ENCODE measurements around the gene C3orf52. TPM values are rescaled to one million over a fixed set of nuclear protein-coding genes. Genes with fewer than 3 reads are reported as not detected.
A peak's percentile ranks its signal among the peaks of the same experiment; 100 is the strongest.

Gene C3orf52
- total and polyA plus RNA-seq, 5 donors from 2014 or later: 0.13 to 0.67 (median 0.44) TPM

GRCh38 chr3:112096176-112096575 lies 10.0 kb downstream of the C3orf52 start:
- H3K4me1 Mint-ChIP-seq: peaks cover 0 to 11% (median 5%) of the 10 kb centered on the region in 4 donors
- no peaks in the 10 kb centered on the region for H3K36me3 ChIP-seq (ENCODE audit: control insufficient read depth, insufficient read depth, low read length)
- peaks cover 0 to 4% (median 0%) of the 10 kb centered on the region in 7 donors for H3K9me3 Mint-ChIP-seq
- no peak overlapping the region for H3K4me3 ChIP-seq (ENCODE audit: low read depth, low read length)
- DNase-seq (no peak), ATAC-seq (ENCODE audit: low read depth in 2 of 2) (no peak)
- H3K9me3 ChIP-seq (ENCODE audit: control insufficient read depth in 2 of 2, low read length in 2 of 2): no peaks in the 10 kb centered on the region
- H3K4me1 ChIP-seq (ENCODE audit: control insufficient read depth, insufficient read depth, low read length, poor library complexity, severe bottlenecking): no peaks in the 10 kb centered on the region
- no peak overlapping the region for H3K27ac ChIP-seq (ENCODE audit: insufficient read depth, low read length, poor library complexity, severe bottlenecking)
- peaks cover 5% of the 10 kb centered on the region for H3K27me3 Mint-ChIP-seq
- H3K4me3 Mint-ChIP-seq: no peak overlapping the region
- H3K27ac Mint-ChIP-seq: no peak overlapping the region
- H3K36me3 Mint-ChIP-seq: no peaks in the 10 kb centered on the region
- H3K27me3 ChIP-seq (ENCODE audit: control insufficient read depth, insufficient read depth, low read length): peaks cover 4% of the 10 kb centered on the region

DNA sequence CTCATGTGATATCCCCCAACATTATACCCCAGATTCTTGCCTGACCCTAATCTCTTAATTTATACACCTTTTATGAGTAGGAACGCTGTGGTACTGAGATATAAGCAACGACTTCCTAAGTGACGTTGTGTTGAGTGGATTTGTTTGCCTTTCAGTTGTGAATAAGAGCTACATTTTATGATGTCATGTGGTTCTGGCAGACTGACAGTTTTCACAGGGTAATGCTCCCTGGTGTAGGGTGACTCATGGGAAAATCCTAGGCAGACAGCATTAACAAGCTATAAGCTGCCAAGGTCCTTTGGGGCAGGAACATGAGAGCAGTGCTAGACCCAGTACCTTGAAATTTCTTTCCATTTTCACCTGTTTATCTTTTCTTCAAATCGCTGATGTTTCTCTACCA lies 11.2 kb downstream of the C3orf52 start:
- Histone ChIP-seq H3K27ac (ENCODE audit: insufficient read depth, low read length, poor library complexity, severe bottlenecking) (no peak overlapping the region), H3K36me3 (ENCODE audit: control insufficient read depth, insufficient read depth, low read length) (no peaks in the 10 kb centered on the region), H3K4me3 (ENCODE audit: low read depth, low read length) (no peak overlapping the region), H3K4me1 (ENCODE audit: control insufficient read depth, insufficient read depth, low read length, poor library complexity, severe bottlenecking) (no peaks in the 10 kb centered on the region), H3K27me3 (ENCODE audit: control insufficient read depth, insufficient read depth, low read length) (peaks cover 4% of the 10 kb centered on the region), H3K9me3 (ENCODE audit: control insufficient read depth in 2 of 2, low read length in 2 of 2) (no peaks in the 10 kb centered on the region)
- peaks cover 5% of the 10 kb centered on the region for H3K27me3 Mint-ChIP-seq
- peaks cover 0 to 8% (median 3%) of the 10 kb centered on the region in 4 donors for H3K4me1 Mint-ChIP-seq
- no peaks in the 10 kb centered on the region for H3K36me3 Mint-ChIP-seq
- H3K27ac Mint-ChIP-seq: no peak overlapping the region
- peaks cover 0 to 4% (median 0%) of the 10 kb centered on the region in 7 donors for H3K9me3 Mint-ChIP-seq
- DNase-seq (no peak), ATAC-seq (ENCODE audit: low read depth in 2 of 2) (peak in 1 of 2 donors; percentile 34)
- no peak overlapping the region for H3K4me3 Mint-ChIP-seq

- Histone ChIP-seq H3K4me1 (ENCODE audit: control insufficient read depth, insufficient read depth, low read length, poor library complexity, severe bottlenecking) (no peaks in the 10 kb centered on the region), H3K4me3 (ENCODE audit: low read depth, low read length) (no peak overlapping the region), H3K9me3 (ENCODE audit: control insufficient read depth in 2 of 2, low read length in 2 of 2) (no peaks in the 10 kb centered on the region), H3K36me3 (ENCODE audit: control insufficient read depth, insufficient read depth, low read length) (no peaks in the 10 kb centered on the region), H3K27me3 (ENCODE audit: control insufficient read depth, insufficient read depth, low read length) (peaks cover 2% of the 10 kb centered on the region), H3K27ac (ENCODE audit: insufficient read depth, low read length, poor library complexity, severe bottlenecking) (no peak overlapping the region)
- Mint-ChIP-seq H3K9me3 (peaks cover 0 to 4% (median 0%) of the 10 kb centered on the region in 7 donors), H3K27me3 (peaks cover 8% of the 10 kb centered on the region), H3K36me3 (no peaks in the 10 kb centered on the region), H3K4me3 (no peak overlapping the region), H3K27ac (no peak overlapping the region), H3K4me1 (no peaks in the 10 kb centered on the region)
- ATAC-seq (ENCODE audit: low read depth in 2 of 2) (no peak), DNase-seq (no peak)
Observed at GRCh38 chr3:112101916-112102315, 15.7 kb downstream of the C3orf52 start.

- peaks cover 0 to 1% (median 0%) of the 10 kb centered on the region in 7 donors for H3K9me3 Mint-ChIP-seq
- no peaks in the 10 kb centered on the region for H3K36me3 Mint-ChIP-seq
- no peaks in the 10 kb centered on the region for H3K4me1 ChIP-seq (ENCODE audit: control insufficient read depth, insufficient read depth, low read length, poor library complexity, severe bottlenecking)
- no peak overlapping the region for H3K27ac Mint-ChIP-seq
- no peak overlapping the region for H3K4me3 Mint-ChIP-seq
- no peaks in the 10 kb centered on the region for H3K27me3 ChIP-seq (ENCODE audit: control insufficient read depth, insufficient read depth, low read length)
- H3K9me3 ChIP-seq (ENCODE audit: control insufficient read depth in 2 of 2, low read length in 2 of 2): no peaks in the 10 kb centered on the region
- ATAC-seq (ENCODE audit: low read depth in 2 of 2) (no peak), DNase-seq (no peak)
- H3K36me3 ChIP-seq (ENCODE audit: control insufficient read depth, insufficient read depth, low read length): no peaks in the 10 kb centered on the region
- H3K4me3 ChIP-seq (ENCODE audit: low read depth, low read length): no peak overlapping the region
- no peak overlapping the region for H3K27ac ChIP-seq (ENCODE audit: insufficient read depth, low read length, poor library complexity, severe bottlenecking)
- no peaks in the 10 kb centered on the region for H3K4me1 Mint-ChIP-seq
- H3K27me3 Mint-ChIP-seq: peaks cover 13% of the 10 kb centered on the region
Observed at GRCh38 chr3:112104774-112105173, 18.6 kb downstream of the C3orf52 start.

- no peak overlapping the region for H3K27ac Mint-ChIP-seq
- Histone ChIP-seq H3K27me3 (ENCODE audit: control insufficient read depth, insufficient read depth, low read length) (no peaks in the 10 kb centered on the region), H3K9me3 (ENCODE audit: control insufficient read depth in 2 of 2, low read length in 2 of 2) (no peaks in the 10 kb centered on the region), H3K4me1 (ENCODE audit: control insufficient read depth, insufficient read depth, low read length, poor library complexity, severe bottlenecking) (no peaks in the 10 kb centered on the region), H3K4me3 (ENCODE audit: low read depth, low read length) (no peak overlapping the region), H3K27ac (ENCODE audit: insufficient read depth, low read length, poor library complexity, severe bottlenecking) (no peak overlapping the region), H3K36me3 (ENCODE audit: control insufficient read depth, insufficient read depth, low read length) (no peaks in the 10 kb centered on the region)
- H3K4me1 Mint-ChIP-seq: peaks cover 0 to 5% (median 4%) of the 10 kb centered on the region in 4 donors
- no peak for ATAC-seq (ENCODE audit: low read depth in 2 of 2)
- no peaks in the 10 kb centered on the region for H3K36me3 Mint-ChIP-seq
- H3K9me3 Mint-ChIP-seq: peaks cover 0 to 2% (median 0%) of the 10 kb centered on the region in 7 donors
- H3K27me3 Mint-ChIP-seq: peaks cover 5% of the 10 kb centered on the region
- H3K4me3 Mint-ChIP-seq: no peak overlapping the region
- no peak for DNase-seq
Observed at GRCh38 chr3:112109322-112109721, 23.1 kb downstream of the C3orf52 start.

DNA sequence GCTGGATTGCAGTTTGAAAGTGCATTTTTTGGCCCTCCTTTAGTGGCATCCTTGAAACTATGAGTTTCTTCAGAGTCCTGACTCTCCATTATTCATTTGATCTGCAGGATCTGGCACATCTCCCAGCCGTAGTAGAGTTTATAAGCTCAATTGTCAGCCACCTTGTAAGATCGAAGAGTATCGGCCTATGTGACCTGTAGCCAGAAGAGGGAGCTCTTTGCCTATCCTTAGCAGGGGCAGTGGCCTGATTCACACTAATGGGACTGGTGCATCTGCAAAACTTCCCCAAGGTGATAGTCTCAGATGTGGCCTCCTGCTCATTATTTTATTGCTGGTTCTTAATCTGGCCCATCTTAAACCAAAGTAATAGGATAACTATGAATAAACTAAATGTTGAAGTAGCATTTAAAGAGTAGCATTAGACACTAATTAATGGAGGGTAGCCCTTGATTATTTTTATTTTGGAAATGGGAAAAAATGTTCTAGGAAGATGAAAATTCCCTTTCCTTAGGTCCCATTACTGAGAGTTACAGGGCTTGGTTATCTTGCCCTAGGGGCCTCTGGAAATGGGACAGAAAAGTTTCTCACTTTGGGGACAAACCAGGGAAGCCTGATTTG lies 25.7 kb downstream of the C3orf52 start:
- Mint-ChIP-seq H3K4me1 (peaks cover 0 to 5% (median 4%) of the 10 kb centered on the region in 4 donors), H3K4me3 (no peak overlapping the region), H3K27me3 (peaks cover 5% of the 10 kb centered on the region), H3K9me3 (peaks cover 0 to 3% (median 0%) of the 10 kb centered on the region in 7 donors), H3K36me3 (no peaks in the 10 kb centered on the region), H3K27ac (peak overlapping the region in 1 of 3 donors; percentile 29)
- H3K9me3 ChIP-seq (ENCODE audit: control insufficient read depth in 2 of 2, low read length in 2 of 2): no peaks in the 10 kb centered on the region
- ATAC-seq (ENCODE audit: low read depth in 2 of 2) (peak; percentile 87 to 89), DNase-seq (peak; percentile 23 to 80 (median 64))
- H3K4me1 ChIP-seq (ENCODE audit: control insufficient read depth, insufficient read depth, low read length, poor library complexity, severe bottlenecking): no peaks in the 10 kb centered on the region
- H3K36me3 ChIP-seq (ENCODE audit: control insufficient read depth, insufficient read depth, low read length): no peaks in the 10 kb centered on the region
- H3K27me3 ChIP-seq (ENCODE audit: control insufficient read depth, insufficient read depth, low read length): no peaks in the 10 kb centered on the region
- no peak overlapping the region for H3K27ac ChIP-seq (ENCODE audit: insufficient read depth, low read length, poor library complexity, severe bottlenecking)
- H3K4me3 ChIP-seq (ENCODE audit: low read depth, low read length): no peak overlapping the region

DNA sequence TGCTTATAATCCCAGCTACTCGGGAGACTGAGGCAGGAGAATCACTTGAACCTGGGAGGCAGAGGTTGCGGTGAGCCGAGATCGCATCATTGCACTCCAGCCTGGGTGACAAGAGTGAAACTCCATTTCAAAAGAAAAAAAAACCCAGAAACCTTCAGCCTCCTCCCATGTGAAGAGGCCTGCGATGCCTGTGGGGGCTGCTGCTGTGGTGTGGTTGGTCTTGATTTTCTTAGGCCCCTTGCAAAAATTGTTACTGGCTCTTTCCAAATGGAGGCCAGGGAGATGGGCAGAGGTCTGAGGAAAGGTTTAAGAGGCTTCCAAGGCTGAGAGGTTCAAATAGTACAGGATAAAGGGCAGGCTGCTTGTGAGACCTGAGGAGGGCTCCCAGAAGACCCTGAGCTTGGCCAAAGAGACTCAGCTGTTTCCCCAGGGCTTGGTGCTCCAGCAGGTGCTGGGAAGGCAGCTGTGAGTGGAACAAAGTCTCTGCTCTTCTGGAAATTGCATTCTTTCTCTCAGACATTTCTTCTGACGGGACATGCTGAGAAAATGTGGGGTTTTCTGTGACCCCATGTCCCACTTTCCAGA lies 28.5 kb downstream of the C3orf52 start:
- H3K27ac Mint-ChIP-seq: no peak overlapping the region
- no peaks in the 10 kb centered on the region for H3K36me3 ChIP-seq (ENCODE audit: control insufficient read depth, insufficient read depth, low read length)
- DNase-seq (no peak), ATAC-seq (ENCODE audit: low read depth in 2 of 2) (no peak)
- H3K9me3 ChIP-seq (ENCODE audit: control insufficient read depth in 2 of 2, low read length in 2 of 2): no peaks in the 10 kb centered on the region
- H3K27me3 ChIP-seq (ENCODE audit: control insufficient read depth, insufficient read depth, low read length): no peaks in the 10 kb centered on the region
- H3K27ac ChIP-seq (ENCODE audit: insufficient read depth, low read length, poor library complexity, severe bottlenecking): no peak overlapping the region
- no peaks in the 10 kb centered on the region for H3K27me3 Mint-ChIP-seq
- H3K4me3 ChIP-seq (ENCODE audit: low read depth, low read length): no peak overlapping the region
- H3K9me3 Mint-ChIP-seq: peaks cover 0 to 3% (median 0%) of the 10 kb centered on the region in 7 donors
- no peaks in the 10 kb centered on the region for H3K36me3 Mint-ChIP-seq
- no peaks in the 10 kb centered on the region for H3K4me1 ChIP-seq (ENCODE audit: control insufficient read depth, insufficient read depth, low read length, poor library complexity, severe bottlenecking)
- H3K4me1 Mint-ChIP-seq: peaks cover 0 to 10% (median 8%) of the 10 kb centered on the region in 4 donors
- no peak overlapping the region for H3K4me3 Mint-ChIP-seq

All from CD4-positive, CD25-positive, alpha-beta regulatory T cell (primary cell).